Choroid plexus epithelial cell (primary cell): ENCODE data around the gene EEF1AKMT3.
A peak's percentile ranks its signal among the peaks of the same experiment; 100 is the strongest.

Experiments
- DNase-seq: peaks from one replicate; pipeline ENCODE4 v3.0.0-alpha.2; 2010; ENCODE audit warnings: low read depth
- H3K4me3 ChIP-seq: 2 replicates; pipeline ENCODE4 v1.5.1; 2011; ENCODE audit warnings: low read depth, mild to moderate bottlenecking, control low read depth, low read length, moderate library complexity
- CTCF ChIP-seq: conservative IDR thresholded peaks from 2 replicates; pipeline ENCODE4 v1.5.1; 2011; ENCODE audit warnings: low read depth, mild to moderate bottlenecking, control low read depth, inconsistent platforms, low read length, moderate library complexity

EEF1AKMT3 gene

GRCh38 chr12:57740656-57741412 is 31.6 kb upstream of the EEF1AKMT3 start:
- TF ChIP-seq CTCF, result no peak
- DNase-seq, result no peak
- no peak overlapping the region for H3K4me3 ChIP-seq

GRCh38 chr12:57741413-57741789 is 31.0 kb upstream of the EEF1AKMT3 start:
- no peak for DNase-seq
- no peak for TF ChIP-seq CTCF
- H3K4me3 ChIP-seq, result no peak overlapping the region

GRCh38 chr12:57741844-57742738 is 30.3 kb upstream of the EEF1AKMT3 start:
- no peak overlapping the region for H3K4me3 ChIP-seq
- TF ChIP-seq CTCF, result no peak
- no peak for DNase-seq

- no peak for TF ChIP-seq CTCF
- DNase-seq, result no peak
- no peak overlapping the region for H3K4me3 ChIP-seq
Observed at GRCh38 chr12:57743769-57744168, 28.6 kb upstream of the EEF1AKMT3 start.

GRCh38 chr12:57744194-57744776 is 28.1 kb upstream of the EEF1AKMT3 start:
- no peak for TF ChIP-seq CTCF
- peak overlapping the region; percentile 95 for H3K4me3 ChIP-seq
- DNase-seq, result no peak

- H3K4me3 ChIP-seq, result peak within 1 kb of the TSS; percentile 95
- TF ChIP-seq CTCF, result no peak
- DNase-seq, result peak; percentile 99
Observed at GRCh38 chr12:57744777-57745484, 27.5 kb upstream of the EEF1AKMT3 start, which contains the start of gene TSPAN31. Gene TSPAN31, plus strand, starts transcription at chr12:57745039. Its CDS starts 116 bp downstream, at chr12:57745155.
